Neural crest cell (in vitro differentiated cells): ENCODE measurements around the gene PHGDH. TPM values are rescaled to one million over a fixed set of nuclear protein-coding genes. Genes with fewer than 3 reads are reported as not detected.

Source experiments
- DNase-seq: peaks from one replicate; pipeline ENCODE4 v3.0.0; 2021; ENCODE audit warnings: low read depth, mixed read lengths, low spot score
- H3K27ac Mint-ChIP-seq: one replicate; pipeline ENCODE4 v1.8.0; 2021; ENCODE audit warnings: mild to moderate bottlenecking, mixed read lengths; ENCODE audit not compliant: unreplicated experiment
- H3K27me3 Mint-ChIP-seq: 2 replicates; pipeline ENCODE4 v1.8.0; 2021; ENCODE audit warnings: low read depth, mild to moderate bottlenecking, mixed read lengths
- H3K36me3 Mint-ChIP-seq: 2 replicates; pipeline ENCODE4 v1.8.0; 2021; ENCODE audit warnings: low read depth, mild to moderate bottlenecking, mixed read lengths
- H3K4me1 Mint-ChIP-seq: 2 replicates; pipeline ENCODE4 v1.8.0; 2021; ENCODE audit warnings: mixed read lengths
- H3K4me3 Mint-ChIP-seq: one replicate; pipeline ENCODE4 v1.8.0; 2021; ENCODE audit warnings: mild to moderate bottlenecking, mixed read lengths
- H3K9me3 Mint-ChIP-seq: 2 replicates; pipeline ENCODE4 v1.8.0; 2021; ENCODE audit warnings: mixed read lengths
- total RNA-seq: library from RNA; stranded (reverse); gene quantifications from 2 replicates; pipeline ENCODE4 v1.2.1, GENCODE V29; 2021
- TF ChIP-seq, protein P1 (sequence below): fragments of 200-600 bp; sonication (generic); conservative IDR thresholded peaks from 2 replicates; pipeline ENCODE4 v1.5.0; 2021; ENCODE audit warnings: antibody characterized with exemption, mild to moderate bottlenecking

PHGDH gene
- total RNA-seq, 1 donor from 2014 or later, result 365 TPM

GRCh38 chr1:119679223-119679622 lies 32.5 kb upstream of the PHGDH start:
- TF ChIP-seq, protein P1, sequence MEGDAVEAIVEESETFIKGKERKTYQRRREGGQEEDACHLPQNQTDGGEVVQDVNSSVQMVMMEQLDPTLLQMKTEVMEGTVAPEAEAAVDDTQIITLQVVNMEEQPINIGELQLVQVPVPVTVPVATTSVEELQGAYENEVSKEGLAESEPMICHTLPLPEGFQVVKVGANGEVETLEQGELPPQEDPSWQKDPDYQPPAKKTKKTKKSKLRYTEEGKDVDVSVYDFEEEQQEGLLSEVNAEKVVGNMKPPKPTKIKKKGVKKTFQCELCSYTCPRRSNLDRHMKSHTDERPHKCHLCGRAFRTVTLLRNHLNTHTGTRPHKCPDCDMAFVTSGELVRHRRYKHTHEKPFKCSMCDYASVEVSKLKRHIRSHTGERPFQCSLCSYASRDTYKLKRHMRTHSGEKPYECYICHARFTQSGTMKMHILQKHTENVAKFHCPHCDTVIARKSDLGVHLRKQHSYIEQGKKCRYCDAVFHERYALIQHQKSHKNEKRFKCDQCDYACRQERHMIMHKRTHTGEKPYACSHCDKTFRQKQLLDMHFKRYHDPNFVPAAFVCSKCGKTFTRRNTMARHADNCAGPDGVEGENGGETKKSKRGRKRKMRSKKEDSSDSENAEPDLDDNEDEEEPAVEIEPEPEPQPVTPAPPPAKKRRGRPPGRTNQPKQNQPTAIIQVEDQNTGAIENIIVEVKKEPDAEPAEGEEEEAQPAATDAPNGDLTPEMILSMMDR, result no peak
- no peak overlapping the region for H3K4me3 Mint-ChIP-seq

DNA sequence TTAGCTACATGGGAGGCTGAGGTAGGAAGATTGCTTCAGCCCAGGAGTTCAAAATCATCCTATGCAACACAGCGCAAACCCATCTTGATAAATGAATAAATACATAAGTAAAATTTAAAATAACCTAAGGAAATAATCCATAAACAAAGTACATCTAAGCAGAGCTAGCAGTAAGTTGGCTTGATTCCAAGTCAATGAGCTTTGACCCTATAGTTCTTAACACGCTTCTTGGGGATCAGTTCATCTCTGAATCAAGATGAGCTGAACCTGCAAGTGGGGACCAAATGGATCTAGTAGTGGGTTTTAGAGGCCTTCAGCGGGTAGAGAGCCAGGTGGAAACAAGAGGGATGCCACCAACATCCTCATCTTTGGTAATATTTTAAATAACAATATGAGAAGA lies 31.5 kb upstream of the PHGDH start:
- Mint-ChIP-seq H3K27ac (no peak overlapping the region), H3K27me3 (no peaks in the 10 kb centered on the region), H3K4me1 (peaks cover 11% of the 10 kb centered on the region), H3K36me3 (no peaks in the 10 kb centered on the region), H3K4me3 (no peak overlapping the region), H3K9me3 (no peaks in the 10 kb centered on the region)
- DNase-seq, result no peak
- TF ChIP-seq, protein P1, result no peak

More at GRCh38 chr1:119679223-119679622, 32.5 kb upstream of the PHGDH start:
- Mint-ChIP-seq H3K27me3 (no peaks in the 10 kb centered on the region), H3K27ac (no peak overlapping the region), H3K36me3 (no peaks in the 10 kb centered on the region), H3K9me3 (no peaks in the 10 kb centered on the region), H3K4me1 (peaks cover 15% of the 10 kb centered on the region)
- no peak for DNase-seq

DNA sequence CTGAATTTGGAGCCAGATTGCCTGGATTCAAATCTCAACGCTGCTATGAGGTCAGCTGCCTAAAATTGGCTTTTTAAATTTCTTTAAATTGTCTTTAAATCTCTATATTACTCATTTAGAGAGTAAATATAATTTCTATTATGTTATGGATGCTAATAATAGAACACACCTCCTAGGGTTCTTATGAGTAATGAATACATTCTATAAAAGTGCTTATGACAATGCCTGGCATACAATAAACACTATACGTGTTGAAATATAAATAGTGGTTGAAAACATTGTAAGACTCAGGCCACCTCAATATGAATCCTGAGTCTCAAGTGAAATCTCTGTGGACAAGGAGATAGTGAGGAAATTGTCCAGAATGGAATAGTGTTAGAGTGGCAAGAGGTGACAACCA lies 31.0 kb upstream of the PHGDH start:
- Mint-ChIP-seq H3K36me3 (no peaks in the 10 kb centered on the region), H3K4me3 (no peak overlapping the region), H3K9me3 (no peaks in the 10 kb centered on the region), H3K27me3 (no peaks in the 10 kb centered on the region), H3K4me1 (peaks cover 6% of the 10 kb centered on the region), H3K27ac (no peak overlapping the region)
- TF ChIP-seq, protein P1, result no peak
- DNase-seq, result no peak

GRCh38 chr1:119681560-119681959 lies 30.2 kb upstream of the PHGDH start:
- no peaks in the 10 kb centered on the region for H3K27me3 Mint-ChIP-seq
- H3K4me1 Mint-ChIP-seq, result peaks cover 4% of the 10 kb centered on the region
- H3K9me3 Mint-ChIP-seq, result no peaks in the 10 kb centered on the region
- DNase-seq, result no peak
- no peak overlapping the region for H3K4me3 Mint-ChIP-seq
- TF ChIP-seq, protein P1, result no peak
- no peaks in the 10 kb centered on the region for H3K36me3 Mint-ChIP-seq
- no peak overlapping the region for H3K27ac Mint-ChIP-seq

- Mint-ChIP-seq H3K27ac (no peak overlapping the region), H3K27me3 (no peaks in the 10 kb centered on the region), H3K4me3 (no peak overlapping the region), H3K4me1 (peaks cover 4% of the 10 kb centered on the region), H3K36me3 (no peaks in the 10 kb centered on the region), H3K9me3 (no peaks in the 10 kb centered on the region)
- DNase-seq, result no peak
- TF ChIP-seq, protein P1, result no peak
Measured at GRCh38 chr1:119682141-119682540, 29.6 kb upstream of the PHGDH start.

- H3K36me3 Mint-ChIP-seq, result no peaks in the 10 kb centered on the region
- H3K4me1 Mint-ChIP-seq, result peaks cover 4% of the 10 kb centered on the region
- no peaks in the 10 kb centered on the region for H3K27me3 Mint-ChIP-seq
- H3K27ac Mint-ChIP-seq, result no peak overlapping the region
- H3K9me3 Mint-ChIP-seq, result no peaks in the 10 kb centered on the region
- TF ChIP-seq, protein P1, result no peak
- H3K4me3 Mint-ChIP-seq, result no peak overlapping the region
- no peak for DNase-seq
Measured at GRCh38 chr1:119683893-119684292, 27.8 kb upstream of the PHGDH start.
